Neural progenitor cell (in vitro differentiated cells): ENCODE measurements around the gene SDK1. TPM values are rescaled to one million over a fixed set of nuclear protein-coding genes. Genes with fewer than 3 reads are reported as not detected.

Source experiments
- DNase-seq: peaks from one replicate; pipeline ENCODE4 v3.0.0-alpha.2; 2016; ENCODE audit warnings: low spot score
- H2AFZ ChIP-seq: fragments of 200-600 bp; sonication (generic); replicated peaks from 2 replicates; pipeline ENCODE4 v1.6.1; 2016; ENCODE audit warnings: antibody characterized with exemption
- H3F3A ChIP-seq: fragments of 200-600 bp; sonication (generic); 2 replicates; pipeline ENCODE4 v1.6.1; 2016; ENCODE audit warnings: antibody characterized with exemption, low read depth
- H3K27ac ChIP-seq: fragments of 200-600 bp; sonication (generic); 2 replicates; pipeline ENCODE4 v1.5.1; 2016; ENCODE audit warnings: mild to moderate bottlenecking
- H3K27me3 ChIP-seq: fragments of 200-600 bp; sonication (generic); 2 replicates; pipeline ENCODE4 v1.6.1; 2016; ENCODE audit warnings: mild to moderate bottlenecking, moderate library complexity
- H3K36me3 ChIP-seq: fragments of 200-600 bp; sonication (generic); 2 replicates; pipeline ENCODE4 v1.5.1; 2016
- H3K4me1 ChIP-seq: fragments of 200-600 bp; sonication (generic); 2 replicates; pipeline ENCODE4 v1.6.1; 2016; ENCODE audit warnings: mixed run types
- H3K4me2 ChIP-seq: fragments of 200-600 bp; sonication (generic); 2 replicates; pipeline ENCODE4 v1.6.1; 2016
- H3K4me3 ChIP-seq: fragments of 200-600 bp; sonication (generic); 2 replicates; pipeline ENCODE4 v1.5.1; 2016
- H3K79me2 ChIP-seq: fragments of 200-600 bp; sonication (generic); 2 replicates; pipeline ENCODE4 v1.6.1; 2016; ENCODE audit warnings: low read depth
- H3K9ac ChIP-seq: fragments of 200-600 bp; sonication (generic); 2 replicates; pipeline ENCODE4 v1.6.1; 2016
- H3K9me3 ChIP-seq: fragments of 200-600 bp; sonication (generic); 2 replicates; pipeline ENCODE4 v1.5.1; 2016; ENCODE audit warnings: low read depth
- H4K20me1 ChIP-seq: fragments of 200-600 bp; sonication (generic); 2 replicates; pipeline ENCODE4 v1.6.1; 2016; ENCODE audit warnings: low read depth
- H3K27ac Mint-ChIP-seq: 3 replicates; pipeline ENCODE4 v1.8.0; 2021; ENCODE audit warnings: mixed read lengths
- H3K27me3 Mint-ChIP-seq: 2 replicates; pipeline ENCODE4 v1.8.0; 2022; ENCODE audit warnings: low read depth, mild to moderate bottlenecking, inconsistent platforms, moderate library complexity, mixed read lengths; ENCODE audit not compliant: insufficient read depth
- H3K36me3 Mint-ChIP-seq: 3 replicates; pipeline ENCODE4 v1.8.0; 2021; ENCODE audit warnings: mixed read lengths
- H3K4me1 Mint-ChIP-seq: 3 replicates; pipeline ENCODE4 v1.8.0; 2021; ENCODE audit warnings: mixed read lengths
- H3K4me3 Mint-ChIP-seq: 3 replicates; pipeline ENCODE4 v1.8.0; 2021; ENCODE audit warnings: mild to moderate bottlenecking, moderate library complexity, mixed read lengths
- H3K9me3 Mint-ChIP-seq: 3 replicates; pipeline ENCODE4 v1.8.0; 2020; ENCODE audit warnings: mixed read lengths
- EZH2 ChIP-seq: fragments of 200-600 bp; sonication (generic); IDR thresholded peaks from 2 replicates; pipeline ENCODE4 v1.6.1; 2017; ENCODE audit warnings: antibody characterized with exemption, mild to moderate bottlenecking, moderate library complexity
- EZH2phosphoT487 ChIP-seq: fragments of 200-600 bp; sonication (generic); IDR thresholded peaks from 2 replicates; pipeline ENCODE4 v1.6.1; 2017; ENCODE audit warnings: antibody characterized with exemption
- total RNA-seq: library from RNA; depleted of rRNA; stranded (reverse); fragments of >200 nt; gene quantifications from 2 replicates; pipeline ENCODE4 v1.2.3, GENCODE V29; 2015; ENCODE audit warnings: low replicate concordance
- TF ChIP-seq, protein P1 (sequence below): fragments of 200-600 bp; sonication (generic); IDR thresholded peaks from 2 replicates; pipeline ENCODE4 v1.5.1; 2017; ENCODE audit warnings: antibody characterized with exemption, mild to moderate bottlenecking

SDK1 gene
- total RNA-seq, 1 donor from 2014 or later = 4.9 TPM

DNA sequence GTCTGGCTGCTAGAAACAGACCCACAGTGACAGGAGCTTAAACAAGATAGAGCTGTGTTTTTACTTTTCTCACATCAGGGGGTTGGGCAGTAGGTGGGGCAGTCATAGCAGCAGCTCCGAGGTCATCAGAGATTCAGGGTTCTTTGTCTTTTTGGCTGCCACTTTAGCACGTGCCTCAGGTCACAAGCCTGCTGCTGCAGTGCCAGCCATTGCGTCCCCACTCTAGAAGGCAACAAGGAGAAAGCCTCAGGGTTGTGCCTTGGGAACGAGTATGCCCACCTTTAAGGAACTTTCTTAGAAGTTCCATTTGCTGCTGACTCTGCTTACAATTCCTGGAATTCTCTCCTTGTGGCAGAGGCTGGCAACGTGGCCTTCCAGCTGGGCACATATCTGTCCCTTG, 720.4 kb downstream of the SDK1 start:
- Histone ChIP-seq H2AFZ (no peak overlapping the region), H3K27me3 (no peaks in the 10 kb centered on the region), H3K9me3 (no peaks in the 10 kb centered on the region), H3K4me3 (no peak overlapping the region), H3K4me1 (no peaks in the 10 kb centered on the region), H3K36me3 (no peaks in the 10 kb centered on the region), H4K20me1 (no peaks in the 10 kb centered on the region), H3F3A (no peaks in the 10 kb centered on the region), H3K9ac (no peak overlapping the region), H3K27ac (no peak overlapping the region), H3K4me2 (no peak overlapping the region), H3K79me2 (no peaks in the 10 kb centered on the region)
- Mint-ChIP-seq H3K27ac (no peak overlapping the region), H3K4me3 (no peak overlapping the region), H3K36me3 (peaks cover 42% of the 10 kb centered on the region), H3K27me3 (peaks cover 8% of the 10 kb centered on the region), H3K4me1 (peaks cover 3% of the 10 kb centered on the region), H3K9me3 (peaks cover 32% of the 10 kb centered on the region)
- no peak for DNase-seq
- no peak for TF ChIP-seq EZH2phosphoT487
- TF ChIP-seq, protein P1, sequence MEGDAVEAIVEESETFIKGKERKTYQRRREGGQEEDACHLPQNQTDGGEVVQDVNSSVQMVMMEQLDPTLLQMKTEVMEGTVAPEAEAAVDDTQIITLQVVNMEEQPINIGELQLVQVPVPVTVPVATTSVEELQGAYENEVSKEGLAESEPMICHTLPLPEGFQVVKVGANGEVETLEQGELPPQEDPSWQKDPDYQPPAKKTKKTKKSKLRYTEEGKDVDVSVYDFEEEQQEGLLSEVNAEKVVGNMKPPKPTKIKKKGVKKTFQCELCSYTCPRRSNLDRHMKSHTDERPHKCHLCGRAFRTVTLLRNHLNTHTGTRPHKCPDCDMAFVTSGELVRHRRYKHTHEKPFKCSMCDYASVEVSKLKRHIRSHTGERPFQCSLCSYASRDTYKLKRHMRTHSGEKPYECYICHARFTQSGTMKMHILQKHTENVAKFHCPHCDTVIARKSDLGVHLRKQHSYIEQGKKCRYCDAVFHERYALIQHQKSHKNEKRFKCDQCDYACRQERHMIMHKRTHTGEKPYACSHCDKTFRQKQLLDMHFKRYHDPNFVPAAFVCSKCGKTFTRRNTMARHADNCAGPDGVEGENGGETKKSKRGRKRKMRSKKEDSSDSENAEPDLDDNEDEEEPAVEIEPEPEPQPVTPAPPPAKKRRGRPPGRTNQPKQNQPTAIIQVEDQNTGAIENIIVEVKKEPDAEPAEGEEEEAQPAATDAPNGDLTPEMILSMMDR = no peak
- no peak for TF ChIP-seq EZH2

DNA sequence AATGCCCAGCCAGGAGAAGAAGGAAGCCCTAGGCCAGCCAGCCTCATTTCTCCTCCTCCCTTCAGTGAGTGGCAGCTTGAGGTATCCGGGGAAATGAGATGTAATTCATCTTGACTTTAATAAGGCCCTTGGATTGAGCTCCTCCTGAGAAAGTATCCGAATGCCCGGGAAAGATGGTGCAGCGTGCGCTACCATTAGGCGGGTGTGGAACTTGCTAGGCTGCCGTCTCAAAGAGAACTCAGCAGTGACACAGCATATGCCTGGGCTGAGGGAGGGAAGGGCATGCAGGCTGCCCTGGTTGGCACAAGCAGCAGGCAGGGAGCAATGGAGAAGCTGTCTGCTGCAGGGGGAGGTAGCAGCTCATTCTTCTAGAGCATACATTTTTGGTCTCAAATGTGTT, 721.2 kb downstream of the SDK1 start:
- H3K36me3 ChIP-seq = no peaks in the 10 kb centered on the region
- TF ChIP-seq EZH2 (no peak), EZH2phosphoT487 (no peak)
- TF ChIP-seq, protein P1 = no peak
- no peak overlapping the region for H3K4me2 ChIP-seq
- H3K27me3 ChIP-seq = no peaks in the 10 kb centered on the region
- H3K4me1 ChIP-seq = no peaks in the 10 kb centered on the region
- peaks cover 34% of the 10 kb centered on the region for H3K36me3 Mint-ChIP-seq
- no peak overlapping the region for H3K4me3 Mint-ChIP-seq
- H2AFZ ChIP-seq = no peak overlapping the region
- H4K20me1 ChIP-seq = no peaks in the 10 kb centered on the region
- no peaks in the 10 kb centered on the region for H3F3A ChIP-seq
- no peak overlapping the region for H3K27ac ChIP-seq
- peaks cover 3% of the 10 kb centered on the region for H3K4me1 Mint-ChIP-seq
- DNase-seq = no peak
- H3K4me3 ChIP-seq = no peak overlapping the region
- H3K9me3 Mint-ChIP-seq = peaks cover 24% of the 10 kb centered on the region
- H3K27ac Mint-ChIP-seq = peak overlapping the region; percentile 85
- H3K9me3 ChIP-seq = no peaks in the 10 kb centered on the region
- H3K27me3 Mint-ChIP-seq = peaks cover 8% of the 10 kb centered on the region
- no peak overlapping the region for H3K9ac ChIP-seq
- no peaks in the 10 kb centered on the region for H3K79me2 ChIP-seq

DNA sequence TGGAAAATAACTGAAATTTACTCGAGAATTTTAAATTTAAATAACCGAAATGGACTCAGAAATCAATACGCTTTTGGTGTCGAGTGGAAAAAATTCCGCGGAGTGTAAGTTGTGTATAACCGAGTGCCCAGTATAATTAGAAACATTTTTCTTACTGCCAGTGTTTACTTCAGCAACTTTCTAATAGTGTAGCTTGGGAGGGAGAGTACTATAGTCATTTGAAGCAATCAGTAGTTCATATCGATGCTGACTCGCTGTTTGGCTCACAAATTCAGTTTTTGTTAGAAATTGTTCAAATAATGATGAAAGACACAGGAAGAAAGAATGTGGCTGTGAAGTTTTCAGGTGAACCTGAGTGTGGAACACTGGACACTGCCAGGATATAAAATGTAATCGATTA, 722.5 kb downstream of the SDK1 start:
- Histone ChIP-seq H3K9me3 (no peaks in the 10 kb centered on the region), H3F3A (no peaks in the 10 kb centered on the region), H3K27me3 (no peaks in the 10 kb centered on the region), H4K20me1 (no peaks in the 10 kb centered on the region), H3K36me3 (no peaks in the 10 kb centered on the region), H3K9ac (no peak overlapping the region), H2AFZ (no peak overlapping the region), H3K27ac (no peak overlapping the region), H3K4me1 (no peaks in the 10 kb centered on the region), H3K4me3 (no peak overlapping the region), H3K4me2 (no peak overlapping the region), H3K79me2 (no peaks in the 10 kb centered on the region)
- TF ChIP-seq EZH2phosphoT487 (no peak), EZH2 (no peak)
- TF ChIP-seq, protein P1 = no peak
- no peak overlapping the region for H3K4me3 Mint-ChIP-seq
- peaks cover 26% of the 10 kb centered on the region for H3K36me3 Mint-ChIP-seq
- H3K4me1 Mint-ChIP-seq = peaks cover 3% of the 10 kb centered on the region
- peaks cover 16% of the 10 kb centered on the region for H3K9me3 Mint-ChIP-seq
- peaks cover 9% of the 10 kb centered on the region for H3K27me3 Mint-ChIP-seq
- H3K27ac Mint-ChIP-seq = no peak overlapping the region
- DNase-seq = no peak

DNA sequence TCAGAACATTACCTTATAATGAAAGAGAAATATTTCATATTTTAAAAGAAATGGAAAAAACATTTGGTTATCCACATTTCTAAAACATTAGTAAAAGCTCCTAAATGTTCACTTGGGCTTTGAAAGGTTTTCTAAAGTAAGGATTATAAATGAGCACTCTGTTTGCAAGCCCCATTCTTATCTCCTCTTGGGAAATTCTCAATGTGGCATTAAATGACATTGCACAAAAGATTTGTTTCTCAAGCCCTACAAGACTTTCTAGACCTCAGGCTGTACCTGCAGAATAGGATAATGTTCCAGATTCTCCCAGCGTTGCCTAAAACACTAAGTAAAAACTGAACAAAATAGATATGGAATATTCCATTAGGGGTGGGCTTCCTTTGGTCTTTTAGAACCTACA, 723.1 kb downstream of the SDK1 start:
- Histone ChIP-seq H3K27ac (no peak overlapping the region), H3F3A (no peaks in the 10 kb centered on the region), H3K79me2 (no peaks in the 10 kb centered on the region), H2AFZ (no peak overlapping the region), H3K27me3 (no peaks in the 10 kb centered on the region), H3K4me3 (no peak overlapping the region), H4K20me1 (no peaks in the 10 kb centered on the region), H3K36me3 (no peaks in the 10 kb centered on the region), H3K9me3 (no peaks in the 10 kb centered on the region), H3K4me1 (no peaks in the 10 kb centered on the region), H3K9ac (no peak overlapping the region), H3K4me2 (no peak overlapping the region)
- H3K4me3 Mint-ChIP-seq = no peak overlapping the region
- no peak for DNase-seq
- peaks cover 3% of the 10 kb centered on the region for H3K4me1 Mint-ChIP-seq
- peaks cover 10% of the 10 kb centered on the region for H3K9me3 Mint-ChIP-seq
- H3K27ac Mint-ChIP-seq = no peak overlapping the region
- H3K36me3 Mint-ChIP-seq = peaks cover 26% of the 10 kb centered on the region
- TF ChIP-seq, protein P1 = no peak
- no peak for TF ChIP-seq EZH2phosphoT487
- no peak for TF ChIP-seq EZH2
- H3K27me3 Mint-ChIP-seq = peaks cover 6% of the 10 kb centered on the region
